DMS114 treated with DMSO at 0.1 percent for 48 hours (cell line): ENCODE data around the gene DCC.

Experiments used
- DNase-seq: peaks from one replicate; lab custom pipeline; 2025; ENCODE audit not compliant: unreplicated experiment; lab: John Stamatoyannopoulos, UW

Gene DCC

DNA sequence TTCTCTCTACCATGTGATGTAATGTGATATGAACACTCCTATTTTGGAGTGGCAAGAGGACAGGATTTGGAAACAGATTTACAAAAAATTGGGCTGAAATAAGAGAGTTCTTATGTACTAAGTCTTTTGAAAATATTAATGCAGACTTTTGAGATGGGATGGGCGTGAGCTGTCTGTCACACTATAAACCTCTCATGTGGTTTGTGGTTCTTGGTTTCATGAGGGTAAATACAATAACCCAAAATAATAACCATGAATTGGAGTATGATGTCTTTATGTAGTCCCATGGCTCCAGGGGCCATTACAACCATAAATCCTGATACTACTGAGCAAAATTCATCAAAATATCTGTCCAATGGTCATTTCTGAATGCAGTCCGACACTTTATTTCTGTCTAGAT lies 1216.5 kb downstream of the DCC start:
- DNase-seq = no peak

DNA sequence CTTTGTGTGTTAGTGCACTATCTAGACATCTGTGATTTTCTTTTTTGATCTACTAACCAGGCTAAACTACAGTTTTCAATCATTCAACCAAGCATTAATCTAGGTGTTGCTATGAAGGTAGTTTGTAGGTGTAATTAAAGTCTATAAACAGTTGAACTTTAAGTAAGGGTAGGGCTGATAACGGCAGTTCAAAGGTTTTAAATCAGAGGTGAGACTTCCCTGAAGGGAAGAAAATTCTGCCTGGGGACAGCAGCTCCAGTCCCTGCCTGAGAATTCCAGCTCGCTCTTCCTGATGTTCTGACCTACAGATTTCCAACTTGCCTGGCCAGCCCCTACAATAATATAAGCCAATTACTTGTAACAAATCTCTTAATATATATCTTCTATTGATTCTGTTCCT lies 1220.5 kb downstream of the DCC start:
- no peak for DNase-seq

DNA sequence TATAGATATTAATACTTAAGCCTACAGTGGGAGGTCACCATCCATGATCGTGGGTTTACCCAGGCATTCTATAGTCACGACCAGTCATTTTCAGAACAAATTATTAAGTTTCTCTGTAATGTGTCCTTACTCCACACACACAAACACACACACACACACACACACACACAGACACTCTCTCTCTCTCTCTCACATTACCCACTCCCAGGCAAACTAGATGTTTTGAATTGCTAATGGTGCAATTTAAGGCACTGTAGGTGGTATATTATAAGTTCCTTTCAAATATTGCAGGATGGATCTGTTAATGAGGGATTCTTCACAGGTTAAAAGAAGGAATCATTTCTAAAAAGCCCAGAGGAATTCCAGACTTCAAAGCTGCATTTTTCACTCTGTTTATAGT lies 1226.6 kb downstream of the DCC start:
- no peak for DNase-seq

DNA sequence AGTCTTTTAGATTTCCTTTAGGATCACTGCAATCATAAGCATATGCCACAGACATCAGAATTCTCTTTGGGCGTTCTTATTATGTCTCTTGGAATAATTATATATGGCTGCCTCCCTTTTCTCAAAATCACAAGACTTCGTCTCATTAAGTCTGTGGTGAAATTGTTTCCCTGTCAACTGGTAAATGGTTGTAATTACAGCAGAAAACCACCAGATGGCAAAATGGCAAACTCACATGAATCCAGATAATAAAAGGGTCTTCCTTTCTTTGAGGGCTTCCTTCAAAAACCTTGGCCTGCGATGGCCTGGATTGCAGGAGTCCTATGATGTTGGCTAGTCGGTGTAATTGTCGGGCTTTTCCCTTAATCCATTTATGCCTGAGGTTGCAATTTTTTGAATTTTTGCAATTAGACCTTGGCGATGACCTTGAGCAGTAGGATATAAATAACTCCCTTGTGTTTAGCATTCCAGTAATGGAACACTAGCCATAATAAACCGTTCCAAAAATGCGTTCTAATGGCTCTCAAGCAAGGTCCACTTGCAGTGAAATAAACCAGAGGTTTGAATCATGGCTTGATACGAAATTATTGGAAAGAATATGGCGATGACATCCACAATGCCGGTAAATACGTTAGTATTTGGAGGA lies 1228.1 kb downstream of the DCC start:
- DNase-seq = peak; percentile 22
